CD14-positive monocyte (primary cell): ENCODE data around the gene TENM3. TPM values are rescaled to one million over a fixed set of nuclear protein-coding genes. Genes with fewer than 3 reads are reported as not detected.

Source experiments
- DNase-seq, 3 donors: peaks; one replicate each; pipeline ENCODE4 v3.0.0-alpha.2; 2011 to 2022
- H2AFZ ChIP-seq: 2 replicates; pipeline ENCODE4 v1.6.0; 2012; ENCODE audit warnings: mild to moderate bottlenecking, low read depth, low read length, inconsistent platforms; ENCODE audit not compliant: insufficient read depth, poor library complexity, severe bottlenecking
- H3K27ac ChIP-seq, 2 donors: 1 replicate in 1 of 2; 2 replicates in 1 of 2; pipeline ENCODE4 v1.5.1; 2012 to 2013; ENCODE audit warnings: low read length in 2 of 2, control low read depth in 1 of 2, inconsistent platforms in 1 of 2, low read depth in 1 of 2, mild to moderate bottlenecking in 1 of 2
- H3K27me3 ChIP-seq, 2 donors: one replicate each; pipeline versions ENCODE4 v1.6.0 to v1.6.1; 2011 to 2013; ENCODE audit warnings: low read length in 2 of 2; ENCODE audit not compliant: control insufficient read depth in 2 of 2, insufficient read depth in 2 of 2
- H3K36me3 ChIP-seq, 2 donors: replicated peaks in 1 of 2; 1 replicate in 1 of 2; 2 replicates in 1 of 2; pipeline versions ENCODE4 v1.5.1 to v1.6.1; 2012 to 2013; ENCODE audit warnings: low read length in 2 of 2, control low read depth in 1 of 2, inconsistent platforms in 1 of 2, mild to moderate bottlenecking in 1 of 2; ENCODE audit not compliant: insufficient read depth in 2 of 2, control insufficient read depth in 1 of 2
- H3K4me1 ChIP-seq, 2 donors: 1 replicate in 1 of 2; 2 replicates in 1 of 2; pipeline versions ENCODE4 v1.5.1 to v1.6.1; 2012 to 2013; ENCODE audit warnings: low read length in 2 of 2, control low read depth in 1 of 2, inconsistent platforms in 1 of 2, mild to moderate bottlenecking in 1 of 2, moderate library complexity in 1 of 2; ENCODE audit not compliant: insufficient read depth in 2 of 2, control insufficient read depth in 1 of 2
- H3K4me2 ChIP-seq: replicated peaks from 2 replicates; pipeline ENCODE3; 2012; ENCODE audit warnings: low read length, moderate library complexity, mild to moderate bottlenecking; ENCODE audit not compliant: poor library complexity, severe bottlenecking; ENCODE audit errors: extremely low read depth
- H3K4me3 ChIP-seq, 3 experiments: fragments of 200-600 bp in 1 of 3; sonication (generic) in 1 of 3; replicated peaks in 1 of 3; 1 replicate in 2 of 3; 2 replicates in 1 of 3; pipeline ENCODE4 v1.5.1; 2011 to 2013; ENCODE audit warnings: low read length in 3 of 3, mild to moderate bottlenecking in 3 of 3, control low read depth in 2 of 3, low read depth in 2 of 3, inconsistent platforms in 1 of 3, moderate library complexity in 1 of 3
- H3K79me2 ChIP-seq: 2 replicates; pipeline ENCODE4 v1.6.0; 2012; ENCODE audit warnings: mild to moderate bottlenecking, control low read depth, inconsistent platforms, low read length, moderate library complexity; ENCODE audit not compliant: insufficient read depth
- H3K9ac ChIP-seq: 2 replicates; pipeline ENCODE4 v1.6.0; 2017; ENCODE audit warnings: low read length, mild to moderate bottlenecking; ENCODE audit not compliant: insufficient read depth, poor library complexity, severe bottlenecking
- H3K9me3 ChIP-seq, 2 donors: replicated peaks in 1 of 2; 1 replicate in 1 of 2; 2 replicates in 1 of 2; pipeline versions ENCODE4 v1.5.1 to v1.6.1; 2012 to 2013; ENCODE audit warnings: low read length in 2 of 2, control low read depth in 1 of 2; ENCODE audit not compliant: control insufficient read depth in 1 of 2, insufficient read depth in 1 of 2
- H4K20me1 ChIP-seq: 2 replicates; pipeline ENCODE4 v1.6.0; 2012; ENCODE audit warnings: mild to moderate bottlenecking, low read length, control low read depth, moderate library complexity; ENCODE audit not compliant: insufficient read depth
- H3K27ac Mint-ChIP-seq, 7 donors: one replicate each; pipeline ENCODE4 v1.8.0; 2020; ENCODE audit warnings: mild to moderate bottlenecking in 7 of 7, mixed read lengths in 7 of 7, moderate library complexity in 6 of 7, inconsistent platforms in 2 of 7
- H3K27me3 Mint-ChIP-seq, 3 donors: one replicate each; pipeline ENCODE4 v1.8.0; 2021 to 2022; ENCODE audit warnings: low read depth in 3 of 3, mild to moderate bottlenecking in 3 of 3, mixed read lengths in 3 of 3, moderate library complexity in 3 of 3, inconsistent platforms in 1 of 3
- H3K36me3 Mint-ChIP-seq, 2 donors: one replicate each; pipeline ENCODE4 v1.8.0; 2020; ENCODE audit warnings: mixed read lengths in 2 of 2, inconsistent platforms in 1 of 2, mild to moderate bottlenecking in 1 of 2
- H3K4me1 Mint-ChIP-seq: one replicate; pipeline ENCODE4 v1.8.0; 2020; ENCODE audit warnings: mild to moderate bottlenecking, mixed read lengths
- H3K4me3 Mint-ChIP-seq, 2 donors: one replicate each; pipeline ENCODE4 v1.8.0; 2020; ENCODE audit warnings: mild to moderate bottlenecking in 2 of 2, mixed read lengths in 2 of 2, moderate library complexity in 1 of 2
- H3K9me3 Mint-ChIP-seq, 7 donors: one replicate each; pipeline ENCODE4 v1.8.0; 2020 to 2022; ENCODE audit warnings: mixed read lengths in 7 of 7, mild to moderate bottlenecking in 6 of 7, moderate library complexity in 6 of 7, inconsistent platforms in 2 of 7
- CTCF ChIP-seq: fragments of 200-600 bp; IDR thresholded peaks from one replicate; pipeline ENCODE4 v1.8.0; 2022; ENCODE audit warnings: antibody characterized with exemption, mild to moderate bottlenecking
- WGBS: methylation state at CpG from one replicate; pipeline ENCODE4 v1.1.5; 2013; ENCODE audit warnings: missing lambda C conversion rate; ENCODE audit not compliant: insufficient coverage; 5-methylcytosine and 5-hydroxymethylcytosine counted together
- intact Hi-C, 2 donors: fragments of 100-400 bp; cut with micrococcal nuclease; formaldehyde crosslinking; loops; one replicate each; pipeline versions ENCODE4 v1.15.0 to v1.15.1; 2023
- polyA plus RNA-seq, 3 donors: library from polyadenylated mRNA; depleted of rRNA in 1 of 3; unstranded in 2 of 3; stranded (reverse) in 1 of 3; fragments of 300-500 nt in 2 of 3; fragments of >200 nt in 1 of 3; fragmentation: Illumina TruSeq in 2 of 3; gene quantifications; 1 replicate in 2 of 3; 2 replicates in 1 of 3; pipeline ENCODE4 v1.2.3, GENCODE V29; 2012 to 2021

The TENM3 gene
- polyA plus RNA-seq, 3 donors = not detected

GRCh38 chr4:182629096-182629495 is 385.9 kb downstream of the TENM3 start:
- Mint-ChIP-seq H3K27me3 (peaks cover 0 to 6% (median 2%) of the 10 kb centered on the region in 3 donors), H3K4me1 (no peaks in the 10 kb centered on the region), H3K27ac (no peak overlapping the region), H3K9me3 (peaks cover 0 to 2% (median 0%) of the 10 kb centered on the region in 7 donors), H3K36me3 (no peaks in the 10 kb centered on the region), H3K4me3 (no peak overlapping the region)
- Histone ChIP-seq H3K36me3 (no peaks in the 10 kb centered on the region), H4K20me1 (no peaks in the 10 kb centered on the region), H3K27ac (no peak overlapping the region), H3K9ac (no peak overlapping the region), H2AFZ (no peak overlapping the region), H3K4me1 (no peaks in the 10 kb centered on the region), H3K9me3 (no peaks in the 10 kb centered on the region), H3K4me3 (no peak overlapping the region), H3K4me2 (no peak overlapping the region), H3K79me2 (no peaks in the 10 kb centered on the region), H3K27me3 (no peaks in the 10 kb centered on the region)
- DNase-seq = no peak
- intact Hi-C loops = no loop called here
- no peak for TF ChIP-seq CTCF
- WGBS = 80% methylated on average over 1 of the region's 3 CpGs

- H3K79me2 ChIP-seq = no peaks in the 10 kb centered on the region
- no peaks in the 10 kb centered on the region for H3K4me1 ChIP-seq
- WGBS = 80% methylated on average over 1 of the region's 3 CpGs
- no peak for DNase-seq
- TF ChIP-seq CTCF = no peak
- intact Hi-C loops = no loop called here
- Mint-ChIP-seq H3K27ac (no peak overlapping the region), H3K4me1 (no peaks in the 10 kb centered on the region), H3K27me3 (no peaks in the 10 kb centered on the region), H3K9me3 (peaks cover 0 to 2% (median 0%) of the 10 kb centered on the region in 7 donors), H3K36me3 (no peaks in the 10 kb centered on the region), H3K4me3 (no peak overlapping the region)
- no peaks in the 10 kb centered on the region for H4K20me1 ChIP-seq
- H3K4me2 ChIP-seq = no peak overlapping the region
- H3K27me3 ChIP-seq = no peaks in the 10 kb centered on the region
- H3K27ac ChIP-seq = no peak overlapping the region
- H3K36me3 ChIP-seq = no peaks in the 10 kb centered on the region
- no peak overlapping the region for H3K9ac ChIP-seq
- H3K9me3 ChIP-seq = no peaks in the 10 kb centered on the region
- no peak overlapping the region for H2AFZ ChIP-seq
- H3K4me3 ChIP-seq = no peak overlapping the region
These were observed 397.3 kb downstream of the TENM3 start for GRCh38 chr4:182640491-182640890.
